NCI-H524 (cell line): Measurements from ENCODE around the gene MTFR1L.

Experiments
- DNase-seq, 2 experiments: peaks; one replicate each; lab custom pipeline; 2025; lab: John Stamatoyannopoulos, UW

Gene MTFR1L

DNA sequence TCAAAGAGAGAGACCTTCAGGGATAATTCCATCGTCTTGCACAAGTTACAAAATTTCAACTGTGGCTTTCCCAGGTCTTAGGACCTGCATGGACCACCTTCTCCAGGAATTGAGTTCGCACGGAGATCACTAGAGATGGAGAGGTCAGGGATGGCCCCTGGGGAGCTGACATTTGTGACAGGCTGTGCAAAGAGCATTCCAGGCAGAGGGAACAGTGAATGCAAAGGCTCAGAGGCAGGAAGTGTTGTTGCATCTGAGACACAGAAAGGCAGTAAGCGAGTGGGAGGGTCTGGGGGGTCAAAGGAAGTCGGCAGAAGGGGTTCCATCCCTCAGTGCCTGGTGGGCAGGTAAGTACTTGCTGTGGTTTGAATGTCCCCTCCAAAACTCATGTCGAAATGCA is 29.3 kb upstream of the MTFR1L start:
- no peak for DNase-seq

DNA sequence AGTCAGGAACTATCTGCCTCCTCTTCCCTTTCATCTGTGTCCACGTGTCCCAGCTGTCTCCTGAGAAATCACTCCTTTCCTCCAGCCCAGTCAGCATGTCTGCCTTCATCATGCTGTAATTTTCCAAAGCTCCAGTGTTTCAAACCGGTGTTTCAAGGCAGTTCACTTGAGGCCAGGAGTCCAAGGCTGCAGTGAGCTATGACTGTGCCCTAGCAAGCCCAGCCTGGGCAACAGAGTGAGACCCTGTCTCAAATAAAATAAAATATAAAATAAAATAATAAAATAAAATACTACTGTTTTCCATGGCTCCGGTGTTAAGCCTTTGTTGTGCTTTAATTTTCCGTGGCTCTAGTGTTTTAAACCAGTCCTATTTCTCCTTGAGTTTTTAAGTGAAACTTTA is 27.6 kb upstream of the MTFR1L start:
- no peak for DNase-seq

DNA sequence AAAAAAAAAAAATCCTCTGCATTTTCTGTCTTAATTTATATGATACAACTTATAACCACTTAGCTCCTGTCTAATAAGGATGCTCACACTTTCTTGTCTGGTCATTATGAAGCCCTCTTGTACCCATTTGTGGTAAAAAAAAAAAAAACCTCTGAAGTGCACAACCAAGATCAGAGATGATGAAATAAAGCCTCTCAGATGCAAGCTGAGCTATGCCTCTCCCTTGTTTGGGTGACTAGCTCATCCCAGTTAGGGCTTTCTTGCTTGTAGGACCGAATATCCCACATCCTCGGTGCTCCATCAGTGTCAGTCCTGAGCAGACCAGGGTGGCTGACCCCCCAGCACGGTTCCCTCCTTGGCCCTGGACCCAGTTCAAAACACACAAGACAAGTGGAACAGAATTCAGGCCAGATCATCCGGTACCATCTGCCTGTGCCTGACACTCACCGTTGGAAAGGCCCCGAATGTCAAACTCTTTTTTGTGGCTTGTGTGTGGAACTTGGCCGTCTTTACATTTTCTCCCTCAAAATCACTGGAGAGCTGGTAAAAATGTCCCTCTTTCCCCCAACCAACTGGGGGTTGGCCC is 26.1 kb upstream of the MTFR1L start:
- no peak for DNase-seq

DNA sequence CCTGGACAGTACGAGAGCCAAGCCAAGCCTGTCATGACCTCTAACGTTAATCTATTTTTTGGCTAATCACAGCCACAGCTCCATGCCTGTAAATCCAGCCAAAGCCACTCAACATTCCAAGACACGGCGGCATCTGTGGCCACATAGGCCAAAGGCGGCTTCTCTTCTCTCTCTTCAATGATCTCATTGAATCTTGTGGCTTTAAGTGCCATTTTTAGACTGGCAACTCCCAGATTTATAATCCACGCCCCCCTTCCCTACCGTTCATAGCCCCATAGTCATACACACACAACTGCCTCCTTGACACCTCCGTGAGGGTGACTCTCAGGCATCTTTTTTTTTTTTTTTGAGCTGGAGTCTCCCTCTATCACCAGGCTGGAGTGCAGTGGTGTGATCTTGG is 25.4 kb upstream of the MTFR1L start:
- DNase-seq = no peak

DNA sequence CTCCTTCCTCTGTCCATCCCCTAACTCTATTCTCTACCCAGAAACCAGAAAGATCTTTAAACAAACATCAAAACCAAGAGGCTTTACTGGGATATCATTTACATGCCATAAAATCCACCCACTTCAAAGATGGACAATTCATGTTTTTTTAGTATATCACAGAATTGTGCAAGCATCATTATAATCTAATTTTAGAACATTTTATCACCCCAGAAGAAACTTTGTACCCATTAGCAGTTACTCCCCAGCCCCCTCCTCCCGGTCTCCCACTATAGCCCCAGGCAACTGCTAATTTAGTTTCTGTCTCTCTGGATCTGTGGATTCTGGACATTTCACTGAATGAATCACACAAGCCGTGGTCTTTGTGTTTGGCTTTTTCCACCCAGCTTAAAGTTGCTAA is 24.5 kb upstream of the MTFR1L start:
- DNase-seq = no peak

DNA sequence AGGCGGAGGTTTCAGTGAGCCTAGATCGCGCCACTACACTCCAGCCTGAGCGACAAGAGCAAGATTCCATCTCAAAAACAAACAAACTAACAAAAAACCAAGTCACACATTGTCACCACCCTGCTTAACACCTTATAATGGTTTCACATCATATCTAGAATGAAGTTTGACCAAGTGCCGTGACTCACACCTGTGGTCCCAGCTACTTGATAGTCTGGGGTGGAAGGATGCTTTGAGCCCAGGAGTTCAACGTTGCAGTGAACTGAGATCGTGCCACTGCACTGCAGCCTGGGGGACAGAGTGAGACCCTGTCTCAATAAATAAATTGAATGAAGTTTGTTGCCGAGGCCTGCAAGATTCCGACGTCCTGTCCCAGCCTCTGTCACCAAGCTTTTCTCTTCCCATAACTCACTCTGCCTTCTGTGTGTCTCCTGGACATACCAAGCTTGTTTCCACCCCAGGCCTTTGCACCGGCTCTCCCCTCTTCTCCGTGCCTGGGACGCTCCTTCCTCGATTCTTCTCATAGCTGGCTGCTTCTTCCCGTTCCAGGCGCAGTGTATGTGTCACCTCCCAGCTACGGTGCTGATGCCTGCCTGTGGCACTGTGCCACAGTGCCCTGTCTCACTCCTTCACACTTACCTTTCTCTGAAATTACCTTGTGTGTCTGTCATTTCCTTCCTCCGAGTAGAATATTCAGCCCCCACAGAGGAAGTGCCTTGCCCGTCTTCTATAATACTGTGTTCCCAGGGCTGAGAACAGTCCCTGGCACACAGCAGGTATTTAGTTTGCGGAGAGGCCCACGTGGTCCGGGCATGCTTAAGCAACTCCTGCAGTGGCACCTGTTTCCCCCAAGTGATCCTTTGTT is 23.6 kb upstream of the MTFR1L start:
- DNase-seq = peak in 1 of 2 experiments; percentile 70

DNA sequence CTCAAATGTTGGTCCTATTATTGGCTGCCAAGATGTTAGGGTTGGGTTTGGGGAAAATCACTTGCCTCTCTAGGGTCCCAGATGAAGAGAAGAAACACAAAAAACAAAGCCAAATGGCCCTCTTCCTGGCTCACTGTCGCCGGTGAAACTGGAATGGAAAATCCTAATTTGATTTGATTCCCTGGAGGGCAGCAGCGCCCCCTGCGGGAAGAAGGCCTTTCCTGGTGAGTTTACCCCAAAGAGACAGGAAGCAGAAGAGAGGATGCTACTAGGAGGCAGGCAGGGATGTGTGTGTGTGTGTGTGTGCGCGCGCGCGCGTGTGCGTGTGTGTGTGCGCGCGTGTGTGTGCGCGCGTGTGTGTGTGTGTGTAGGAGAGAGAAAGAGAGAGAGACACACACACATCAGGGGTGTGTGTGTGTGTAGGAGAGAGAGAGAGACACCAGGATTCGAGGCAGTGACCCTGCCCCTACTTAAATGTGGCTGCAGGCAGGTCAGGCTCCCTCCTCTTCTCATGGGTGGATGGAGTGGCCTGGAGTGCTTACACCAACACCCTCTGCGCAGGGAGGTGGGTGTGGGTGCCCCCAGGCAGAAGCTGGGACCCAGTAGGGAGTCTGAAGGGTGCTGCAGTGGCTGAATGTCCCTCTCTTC is 22.8 kb upstream of the MTFR1L start:
- DNase-seq = peak; percentile 69 to 79

DNA sequence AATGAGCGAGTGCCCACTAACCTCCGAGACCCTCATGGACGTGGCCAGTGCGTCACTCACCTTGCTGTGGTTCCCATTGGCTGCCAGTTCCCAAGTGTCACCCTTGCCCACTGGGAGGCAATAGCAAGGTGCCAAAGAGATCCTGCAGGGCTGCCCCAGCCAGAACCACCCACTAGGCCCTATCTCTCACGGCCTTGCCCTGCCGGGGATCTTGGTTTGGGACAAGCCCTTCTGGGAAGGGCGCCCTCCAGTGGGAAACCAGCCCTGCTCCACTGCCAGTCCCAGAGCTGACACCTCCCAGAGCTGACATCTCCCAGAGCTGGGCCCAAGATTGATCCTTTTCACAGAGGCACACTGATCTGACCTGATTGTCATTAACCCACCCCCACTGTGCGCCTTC is 21.8 kb upstream of the MTFR1L start:
- peak in 1 of 2 experiments; percentile 24 for DNase-seq

DNA sequence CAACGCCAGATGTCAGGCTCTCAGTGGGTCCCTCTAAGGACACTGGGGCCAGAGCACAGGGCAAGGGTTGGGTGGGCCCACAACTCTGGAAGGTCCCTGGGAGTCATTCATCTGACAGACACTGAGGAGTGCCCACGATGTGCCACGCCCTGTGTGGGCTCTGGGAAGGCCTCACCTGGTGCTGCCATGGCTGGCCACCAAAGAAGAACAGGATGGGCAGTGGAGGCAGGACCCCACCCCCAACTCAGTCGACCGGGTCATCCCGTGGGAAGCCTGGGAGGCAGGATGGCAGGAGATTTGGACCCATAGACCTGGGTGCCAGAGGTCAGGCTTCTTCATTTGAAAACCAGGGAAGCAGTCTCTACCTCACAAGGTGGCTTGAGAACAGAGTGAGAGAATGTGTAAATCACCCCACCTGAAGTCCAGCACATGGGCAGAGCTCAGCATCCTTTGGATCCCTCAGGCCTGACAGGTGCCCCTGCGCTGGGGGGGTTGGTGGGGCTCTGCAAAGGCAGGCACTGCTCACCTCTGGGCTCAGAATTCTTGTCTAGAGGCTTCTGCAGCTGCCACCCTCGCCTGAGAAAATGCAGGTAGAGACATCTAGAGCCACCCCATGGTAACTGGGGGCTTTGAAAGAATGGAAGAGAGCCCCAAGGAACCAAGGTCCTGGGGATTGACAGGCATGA is 20.9 kb upstream of the MTFR1L start:
- DNase-seq = no peak

DNA sequence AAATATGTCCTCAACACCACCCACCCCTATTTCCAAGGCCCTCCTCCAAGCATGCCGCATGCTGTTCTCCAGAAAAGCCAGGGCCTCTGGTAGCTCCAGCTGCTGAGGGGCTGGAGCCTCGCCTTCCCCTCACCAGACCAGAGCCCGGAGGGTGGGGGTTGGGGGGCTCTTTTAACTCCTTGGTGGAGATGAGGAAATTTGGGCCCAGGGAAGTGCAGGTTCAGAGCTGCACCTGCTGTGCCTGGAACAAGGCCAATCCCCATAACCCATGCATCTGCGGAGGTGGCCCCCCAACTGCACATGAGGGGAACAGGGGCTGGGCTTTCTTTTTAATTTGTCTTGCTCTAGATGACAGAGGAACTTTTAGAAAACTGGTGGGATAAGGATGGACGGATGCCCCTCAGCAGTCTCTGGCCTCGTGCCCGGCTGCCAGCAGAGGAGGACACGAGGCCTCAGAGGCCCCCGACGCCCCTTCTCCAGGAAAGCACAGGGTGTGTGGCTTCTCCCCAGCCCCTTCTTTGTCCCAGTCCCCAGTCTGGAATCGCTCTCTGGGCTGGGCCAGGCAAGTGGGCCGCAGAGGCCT is 20.3 kb upstream of the MTFR1L start:
- DNase-seq = no peak

DNA sequence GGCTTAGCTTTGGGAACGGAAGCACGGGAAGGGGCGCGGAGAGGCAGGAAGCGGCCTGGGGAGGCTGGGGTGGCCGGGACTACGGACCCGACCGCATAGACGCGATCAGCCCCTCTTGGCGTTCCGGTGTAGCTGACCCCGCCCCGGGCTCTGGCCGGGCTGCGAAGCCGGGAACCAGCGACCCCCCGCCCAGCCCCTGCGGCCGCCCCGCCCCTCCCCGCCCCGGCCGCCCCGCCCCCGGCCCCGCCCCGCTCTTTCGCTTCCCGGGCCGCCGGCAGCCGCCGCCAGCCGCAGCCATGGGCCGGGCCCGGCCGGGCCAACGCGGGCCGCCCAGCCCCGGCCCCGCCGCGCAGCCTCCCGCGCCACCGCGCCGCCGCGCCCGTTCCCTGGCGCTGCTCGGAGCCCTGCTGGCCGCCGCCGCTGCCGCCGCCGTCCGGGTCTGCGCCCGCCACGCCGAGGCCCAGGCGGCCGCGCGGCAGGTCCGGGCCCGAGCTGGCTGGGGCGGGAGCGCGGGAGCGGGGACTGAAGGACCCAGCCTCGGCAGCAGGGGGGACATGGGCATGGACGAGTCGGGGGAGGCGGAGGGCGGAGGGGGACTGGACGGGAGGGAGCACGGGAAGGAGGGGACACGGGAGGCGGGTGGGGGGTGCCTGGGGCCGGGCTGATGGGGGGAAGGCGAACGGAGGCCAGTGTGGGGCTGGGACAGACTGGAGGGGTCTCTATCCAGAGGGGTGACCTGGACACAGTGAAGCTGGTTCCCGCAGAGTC is 19.6 kb upstream of the MTFR1L start, which contains the start of gene SELENON:
TSS of gene SELENON (plus strand) at position 259 of the 768 bp plus-strand sequence. CDS start at position 297, 38 bp downstream.
- peak in 1 of 2 experiments; percentile 27 for DNase-seq

DNA sequence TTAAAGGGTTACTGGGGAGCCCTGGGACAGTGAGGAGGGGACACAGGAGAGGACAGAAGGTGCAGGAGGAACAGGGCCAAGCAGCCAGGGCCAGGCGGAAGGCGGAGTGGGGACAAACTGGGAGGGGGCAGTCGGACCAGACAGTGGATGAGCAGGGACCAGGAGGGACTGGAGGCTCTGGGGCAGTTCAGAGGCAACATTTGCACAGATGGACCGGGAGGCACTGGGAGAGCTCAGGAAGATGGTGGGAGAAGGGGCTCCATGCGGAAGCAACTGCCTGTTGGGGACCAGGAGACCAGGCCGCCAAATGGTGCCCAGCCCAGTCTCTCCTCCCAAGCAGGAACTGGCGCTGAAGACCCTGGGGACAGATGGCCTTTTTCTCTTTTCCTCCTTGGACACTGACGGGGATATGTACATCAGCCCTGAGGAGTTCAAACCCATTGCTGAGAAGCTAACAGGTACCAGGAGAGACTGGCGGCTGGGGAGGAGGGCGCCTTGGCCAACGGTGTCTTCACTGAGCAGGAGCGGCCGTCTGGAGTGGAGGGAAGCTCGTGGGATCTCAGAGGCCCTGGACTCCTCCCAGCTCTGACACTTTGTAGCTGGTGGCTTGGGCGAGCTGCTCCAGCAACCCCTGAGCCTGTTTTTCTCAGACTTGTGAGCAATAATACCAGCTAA is 18.9 kb upstream of the MTFR1L start:
- DNase-seq = no peak

DNA sequence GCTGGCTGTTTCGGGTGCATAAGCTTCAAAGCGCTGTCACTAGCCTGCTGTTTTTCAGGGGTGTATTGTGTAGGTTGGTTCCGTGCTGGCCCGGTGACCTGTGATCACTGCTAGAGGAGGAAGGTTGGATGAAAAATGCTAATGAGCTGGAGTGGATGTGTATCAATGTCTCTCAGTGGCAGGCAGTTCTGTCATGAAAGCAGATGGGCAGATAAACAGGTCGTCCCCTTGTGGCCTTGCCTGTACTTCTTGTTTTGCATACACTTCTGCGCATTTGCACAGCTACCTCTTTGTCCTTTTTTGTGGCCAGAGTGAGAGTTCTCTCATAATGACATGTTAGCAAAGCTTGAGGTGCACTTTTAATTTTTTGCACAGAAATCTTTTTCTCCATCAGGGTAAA is 16.8 kb upstream of the MTFR1L start:
- DNase-seq = peak in 1 of 2 experiments; percentile 49

DNA sequence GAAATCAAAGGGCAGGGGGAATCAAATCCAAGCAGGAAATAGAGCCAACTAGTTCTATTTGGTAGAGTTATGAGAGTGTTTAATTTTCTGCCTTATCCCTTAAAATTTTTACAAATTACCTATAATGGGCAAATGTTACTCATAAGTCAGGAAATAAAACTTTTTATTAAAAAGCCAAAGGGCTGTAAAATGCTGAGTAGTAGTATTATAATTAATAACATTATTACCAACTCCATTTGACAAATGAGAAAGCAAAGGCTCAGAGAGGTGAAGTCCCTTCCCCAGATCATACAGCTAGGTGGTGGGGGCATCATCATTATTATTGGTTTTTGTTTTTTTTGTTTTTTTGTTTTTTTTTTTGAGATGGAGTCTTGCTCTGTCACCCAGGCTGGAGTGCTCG is 16.4 kb upstream of the MTFR1L start:
- DNase-seq = no peak

DNA sequence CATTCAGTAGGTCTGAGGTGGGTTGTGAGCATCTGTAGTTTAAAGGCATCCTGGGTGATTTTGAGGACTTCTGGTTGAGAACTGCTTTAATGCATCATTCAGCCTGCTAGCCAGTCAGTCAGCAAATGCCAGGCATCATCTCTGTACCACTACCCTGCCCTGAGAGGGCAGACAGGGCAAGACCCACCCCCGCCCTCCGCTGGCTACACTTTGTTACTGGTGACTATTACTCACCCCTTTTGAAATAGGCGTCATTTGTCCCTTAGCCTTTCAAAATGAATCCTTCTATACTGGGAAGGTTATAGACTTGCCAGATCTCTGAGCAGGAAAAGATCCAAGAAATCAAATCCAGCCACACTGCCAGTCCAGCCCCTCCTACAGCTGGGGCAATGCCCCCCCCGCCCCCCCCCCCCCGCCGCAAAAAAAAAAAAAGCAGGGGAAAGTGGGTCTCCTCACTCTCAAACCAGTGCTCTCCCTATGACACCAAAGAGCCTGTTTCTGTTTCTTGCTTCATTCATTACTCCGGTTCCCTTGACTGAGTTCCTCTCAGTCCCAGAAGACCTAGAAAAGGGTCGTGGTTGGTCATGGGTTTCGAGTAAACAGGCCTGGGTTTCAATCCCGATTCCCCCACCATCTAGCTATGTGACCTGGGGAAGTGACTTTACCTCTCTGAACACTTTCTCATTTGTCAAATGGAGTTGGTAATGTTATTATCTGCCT is 15.3 kb upstream of the MTFR1L start:
- no peak for DNase-seq

DNA sequence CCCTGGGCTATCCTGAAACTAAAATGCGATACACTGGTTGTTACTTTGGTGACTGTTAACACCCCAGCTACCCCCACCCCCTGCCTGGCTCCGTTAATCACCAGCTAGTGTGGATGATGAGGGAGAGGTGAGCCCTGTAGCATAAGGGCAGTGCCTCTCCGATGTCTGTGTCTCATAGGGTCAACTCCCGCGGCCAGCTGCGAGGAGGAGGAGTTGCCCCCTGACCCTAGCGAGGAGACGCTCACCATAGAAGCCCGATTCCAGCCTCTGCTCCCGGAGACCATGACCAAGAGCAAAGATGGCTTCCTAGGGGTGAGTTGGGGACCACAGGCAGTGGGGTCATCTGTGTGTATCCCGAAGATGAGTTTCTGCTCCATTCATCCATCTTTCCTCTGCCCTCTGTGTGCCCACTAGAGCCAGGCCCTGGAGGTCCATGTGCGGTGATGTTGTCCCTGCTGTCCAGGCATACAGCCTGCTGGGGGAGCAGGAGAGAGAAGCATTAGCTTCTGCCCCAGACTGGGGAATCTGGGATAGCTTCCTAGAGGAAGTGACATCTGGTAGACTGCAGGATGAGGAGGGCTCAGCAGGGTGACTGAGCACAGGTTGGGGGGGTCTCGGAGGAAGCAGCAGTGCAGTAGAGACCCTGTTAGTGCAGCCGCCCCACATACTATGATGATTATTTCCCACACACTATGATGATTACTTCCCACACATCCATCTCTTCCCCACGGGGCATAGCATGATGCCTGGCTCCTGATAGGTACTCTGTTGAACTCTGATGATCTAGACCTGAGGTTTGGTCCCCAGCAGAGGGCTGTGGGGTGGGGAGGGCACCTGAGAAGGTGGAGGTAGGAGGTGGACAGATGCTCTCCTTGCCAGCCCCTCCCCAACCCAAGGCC is 14.5 kb upstream of the MTFR1L start:
- no peak for DNase-seq

DNA sequence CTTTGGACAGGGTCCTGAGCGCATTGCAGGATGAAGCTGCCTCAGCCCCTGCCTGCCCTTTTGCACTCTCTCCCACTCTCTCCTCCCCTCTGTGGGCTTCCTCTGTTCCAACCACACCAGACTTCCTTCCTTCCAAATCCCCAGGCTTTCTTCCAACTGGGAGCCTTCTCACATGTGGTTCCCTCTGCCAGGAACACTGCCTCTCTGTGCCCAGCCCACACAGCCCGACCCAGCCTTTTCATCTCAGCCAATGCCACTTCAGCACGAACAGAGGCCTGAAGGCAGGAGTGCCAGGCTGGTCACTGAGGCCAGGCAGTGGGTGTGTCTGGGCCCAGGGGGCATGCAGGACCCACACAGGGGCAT is 13.9 kb upstream of the MTFR1L start:
- DNase-seq = no peak

DNA sequence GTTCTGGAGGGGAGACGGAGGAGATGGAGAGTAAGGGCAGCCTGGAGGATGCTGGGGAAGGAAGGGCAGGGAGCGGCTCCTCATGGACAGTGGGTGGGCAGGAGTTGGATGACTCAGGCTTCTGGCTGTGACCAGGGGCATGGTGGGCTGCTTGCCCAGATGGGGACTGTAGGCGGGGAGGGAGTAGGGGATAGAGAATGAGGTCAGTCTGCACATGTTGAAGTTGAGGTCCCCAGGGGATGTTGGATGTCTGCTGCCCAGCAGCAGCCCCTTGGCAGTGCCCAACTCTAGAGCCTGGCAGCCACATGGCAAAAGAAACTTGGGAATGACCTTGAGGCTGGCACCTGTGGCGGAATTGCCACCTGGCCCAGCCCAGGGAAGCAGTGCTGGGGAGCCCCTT is 13.3 kb upstream of the MTFR1L start:
- DNase-seq = no peak
